ENCODE results near the gene KRT85.
A peak's percentile ranks its signal among the peaks of the same experiment; 100 is the strongest.

KRT85 gene

DNA sequence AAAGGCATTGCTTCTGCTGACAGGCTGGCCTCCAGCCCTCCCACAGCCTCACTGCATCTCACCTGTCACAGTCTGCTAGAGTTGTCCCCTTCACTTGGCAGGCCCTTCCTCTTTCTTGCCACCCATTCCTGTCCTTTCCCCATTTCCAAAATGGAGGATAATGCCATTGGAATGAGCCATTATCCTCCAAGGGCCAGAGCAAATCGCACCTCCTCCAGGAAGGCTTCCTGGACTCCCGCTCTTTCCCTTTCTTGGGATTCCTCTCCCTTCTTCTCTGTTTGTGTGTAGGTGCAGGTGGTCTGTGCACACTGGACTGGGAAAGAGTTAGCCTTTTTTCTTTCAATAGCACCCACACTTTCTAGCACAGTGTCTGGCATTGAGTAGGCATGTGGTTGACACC lies 35.1 kb upstream of the KRT85 start:
- ChIA-PET POLR2A (no interaction called here), CTCF (interaction anchor here (1.1 kb wide), 1 partner anchor 10 kb away, joined by 3 read pairs; no protein-coding TSS in a partner anchor)
- Histone ChIP-seq H3K27ac (ENCODE audit: insufficient read depth in 1 of 2, low read depth in 1 of 2, low read length in 2 of 2, poor library complexity in 1 of 2, severe bottlenecking in 2 of 2) (no peak overlapping the region), H3K9me3 (ENCODE audit: control extremely low read depth in 1 of 5, control insufficient read depth in 4 of 5, insufficient read depth in 2 of 5, low read depth in 1 of 5, low read length in 4 of 5) (no peaks in the 10 kb centered on the region), H3K4me1 (ENCODE audit: control extremely low read depth in 1 of 4, control insufficient read depth in 4 of 4, insufficient read depth in 4 of 4, low read length in 3 of 4) (no peaks in the 10 kb centered on the region), H3K36me3 (ENCODE audit: control insufficient read depth in 4 of 4, insufficient read depth in 4 of 4, low read length in 3 of 4) (no peaks in the 10 kb centered on the region), H3K4me3 (ENCODE audit: control insufficient read depth in 1 of 7, extremely low read depth in 1 of 7, insufficient read depth in 4 of 7, low read depth in 2 of 7, low read length in 6 of 7) (no peak overlapping the region), H3K27me3 (replicated peaks in 2 of 5; ENCODE audit: control insufficient read depth in 4 of 5, insufficient read depth in 5 of 5, low read length in 4 of 5) (peaks cover 0 to 14% (median 0%) of the 10 kb centered on the region in 5 experiments)
- WGBS (ENCODE audit: insufficient coverage), result no CpG with 5 or more reads among the region's 2 CpGs
- no peak for DNase-seq

DNA sequence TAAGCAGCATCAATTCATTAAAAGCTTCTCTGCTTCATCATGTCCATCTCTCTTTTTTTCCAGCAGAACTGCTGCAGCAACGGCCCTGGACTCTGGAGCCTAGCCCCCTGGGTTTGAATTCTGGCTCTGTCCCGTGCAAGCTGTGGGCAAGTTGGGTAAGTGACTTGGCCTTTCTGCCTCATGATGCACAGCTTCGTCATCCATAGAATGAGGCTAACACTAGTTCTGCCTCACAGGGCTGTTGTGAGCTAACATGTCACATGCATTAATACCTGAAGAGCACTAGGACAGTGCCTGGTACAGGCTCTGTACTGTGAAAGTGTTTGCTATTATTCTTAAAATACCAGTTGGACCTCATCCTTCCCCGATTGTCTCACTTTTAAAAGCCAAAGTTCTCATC lies 34.6 kb upstream of the KRT85 start:
- CTCF ChIA-PET, result no interaction called here
- DNase-seq, result no peak

DNA sequence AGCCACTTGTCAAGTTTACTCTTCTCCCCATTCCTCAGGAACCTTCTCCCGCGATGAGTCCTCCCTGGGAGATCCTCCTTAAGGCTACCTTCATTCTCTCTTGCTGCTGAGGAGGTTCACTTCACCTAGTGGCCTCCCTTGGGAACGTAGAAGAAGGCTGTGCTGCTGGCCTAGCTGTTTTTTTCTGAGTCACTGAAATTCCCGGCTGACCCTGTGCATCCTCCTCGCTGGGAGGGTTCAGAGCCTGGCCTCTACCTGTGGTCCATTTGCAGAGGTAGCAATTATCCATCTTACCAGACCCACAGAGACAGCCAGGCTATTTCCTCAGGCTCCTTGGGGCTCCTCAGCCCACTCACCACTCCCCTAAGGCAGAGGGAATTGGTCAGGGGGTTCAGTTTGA lies 34.2 kb upstream of the KRT85 start:
- Histone ChIP-seq H3K27me3 (replicated peaks in 2 of 5; ENCODE audit: control insufficient read depth in 4 of 5, insufficient read depth in 5 of 5, low read length in 4 of 5) (peaks cover 0 to 14% (median 3%) of the 10 kb centered on the region in 5 experiments), H3K9me3 (ENCODE audit: control extremely low read depth in 1 of 5, control insufficient read depth in 4 of 5, insufficient read depth in 2 of 5, low read depth in 1 of 5, low read length in 4 of 5) (no peaks in the 10 kb centered on the region), H3K36me3 (ENCODE audit: control insufficient read depth in 4 of 4, insufficient read depth in 4 of 4, low read length in 3 of 4) (no peaks in the 10 kb centered on the region), H3K4me3 (ENCODE audit: control insufficient read depth in 1 of 7, extremely low read depth in 1 of 7, insufficient read depth in 4 of 7, low read depth in 2 of 7, low read length in 6 of 7) (no peak overlapping the region), H3K27ac (ENCODE audit: insufficient read depth in 1 of 2, low read depth in 1 of 2, low read length in 2 of 2, poor library complexity in 1 of 2, severe bottlenecking in 2 of 2) (no peak overlapping the region), H3K4me1 (ENCODE audit: control extremely low read depth in 1 of 4, control insufficient read depth in 4 of 4, insufficient read depth in 4 of 4, low read length in 3 of 4) (no peaks in the 10 kb centered on the region)
- ChIA-PET POLR2A (no interaction called here), CTCF (interaction anchor here (0.8 kb wide), 1 partner anchor 12 kb away, joined by 3 read pairs; no protein-coding TSS in a partner anchor)
- DNase-seq, result no peak
- 95% methylated on average over 5 of the region's 5 CpGs for WGBS (ENCODE audit: insufficient coverage)

More for the DNA sequence above, 34.6 kb upstream of the KRT85 start:
- no peaks in the 10 kb centered on the region for H3K36me3 ChIP-seq (ENCODE audit: control insufficient read depth in 4 of 4, insufficient read depth in 4 of 4, low read length in 3 of 4)
- no peaks in the 10 kb centered on the region for H3K4me1 ChIP-seq (ENCODE audit: control extremely low read depth in 1 of 4, control insufficient read depth in 4 of 4, insufficient read depth in 4 of 4, low read length in 3 of 4)
- no peaks in the 10 kb centered on the region for H3K9me3 ChIP-seq (ENCODE audit: control extremely low read depth in 1 of 5, control insufficient read depth in 4 of 5, insufficient read depth in 2 of 5, low read depth in 1 of 5, low read length in 4 of 5)
- H3K27ac ChIP-seq (ENCODE audit: insufficient read depth in 1 of 2, low read depth in 1 of 2, low read length in 2 of 2, poor library complexity in 1 of 2, severe bottlenecking in 2 of 2), result no peak overlapping the region
- POLR2A ChIA-PET, result no interaction called here
- no peak overlapping the region for H3K4me3 ChIP-seq (ENCODE audit: control insufficient read depth in 1 of 7, extremely low read depth in 1 of 7, insufficient read depth in 4 of 7, low read depth in 2 of 7, low read length in 6 of 7)
- peaks cover 0 to 14% (median 3%) of the 10 kb centered on the region in 5 experiments for H3K27me3 ChIP-seq (replicated peaks in 2 of 5; ENCODE audit: control insufficient read depth in 4 of 5, insufficient read depth in 5 of 5, low read length in 4 of 5)
- WGBS (ENCODE audit: insufficient coverage), result 94% methylated on average over 4 of the region's 4 CpGs

DNA sequence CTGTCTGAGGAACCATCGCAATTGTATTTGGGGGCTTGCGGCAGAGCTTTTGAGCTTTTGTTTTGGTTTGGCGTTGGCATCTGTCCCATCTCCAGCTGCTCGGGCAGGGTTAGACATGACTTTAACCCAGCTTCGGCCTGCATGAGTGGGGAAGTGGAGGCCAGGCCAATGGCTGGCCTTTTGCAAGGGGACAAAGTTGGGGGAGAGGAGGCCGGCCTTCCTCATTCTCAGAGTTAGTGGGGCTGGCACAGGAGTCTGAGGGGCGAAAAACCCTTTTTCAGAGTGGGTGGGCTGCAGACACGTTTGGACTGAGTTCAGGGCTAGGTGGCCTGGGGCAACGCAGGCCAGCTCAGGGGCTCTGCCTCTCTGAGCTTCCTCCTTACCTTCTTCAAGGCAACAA lies 33.6 kb upstream of the KRT85 start:
- WGBS (ENCODE audit: insufficient coverage), result 99% methylated on average over 8 of the region's 9 CpGs
- H3K4me3 ChIP-seq (ENCODE audit: control insufficient read depth in 1 of 7, extremely low read depth in 1 of 7, insufficient read depth in 4 of 7, low read depth in 2 of 7, low read length in 6 of 7), result no peak overlapping the region
- DNase-seq, result no peak
- CTCF ChIA-PET, result interaction anchor here (0.8 kb wide), 1 partner anchor 12 kb away, joined by 3 read pairs; no protein-coding TSS in a partner anchor
- POLR2A ChIA-PET, result no interaction called here
- no peaks in the 10 kb centered on the region for H3K4me1 ChIP-seq (ENCODE audit: control extremely low read depth in 1 of 4, control insufficient read depth in 4 of 4, insufficient read depth in 4 of 4, low read length in 3 of 4)
- H3K27ac ChIP-seq (ENCODE audit: insufficient read depth in 1 of 2, low read depth in 1 of 2, low read length in 2 of 2, poor library complexity in 1 of 2, severe bottlenecking in 2 of 2), result no peak overlapping the region
- H3K27me3 ChIP-seq (replicated peaks in 2 of 5; ENCODE audit: control insufficient read depth in 4 of 5, insufficient read depth in 5 of 5, low read length in 4 of 5), result peaks cover 0 to 14% (median 3%) of the 10 kb centered on the region in 5 experiments
- H3K9me3 ChIP-seq (ENCODE audit: control extremely low read depth in 1 of 5, control insufficient read depth in 4 of 5, insufficient read depth in 2 of 5, low read depth in 1 of 5, low read length in 4 of 5), result no peaks in the 10 kb centered on the region
- H3K36me3 ChIP-seq (ENCODE audit: control insufficient read depth in 4 of 4, insufficient read depth in 4 of 4, low read length in 3 of 4), result no peaks in the 10 kb centered on the region

DNA sequence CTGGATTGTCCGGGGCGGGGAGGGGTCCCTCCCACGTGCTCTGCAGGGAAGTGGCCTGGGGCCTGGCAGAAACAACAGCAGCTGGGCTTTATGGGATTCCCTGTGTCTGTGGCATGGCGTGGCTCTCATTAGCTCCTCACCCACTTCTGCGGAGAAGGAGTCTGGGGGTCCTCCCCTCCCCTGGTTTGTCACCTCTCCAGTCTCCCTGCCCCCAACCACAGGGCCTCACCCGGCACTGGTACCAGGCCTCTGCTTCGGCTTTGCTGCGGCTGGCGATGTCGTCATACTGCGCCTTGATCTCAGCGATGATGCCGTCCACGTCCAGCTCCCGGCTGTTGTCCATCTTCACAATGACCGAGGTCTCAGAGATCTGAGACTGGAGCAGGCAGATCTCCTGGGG lies 32.5 kb upstream of the KRT85 start:
- POLR2A ChIA-PET, result no interaction called here
- H3K27ac ChIP-seq (ENCODE audit: insufficient read depth in 1 of 2, low read depth in 1 of 2, low read length in 2 of 2, poor library complexity in 1 of 2, severe bottlenecking in 2 of 2), result no peak overlapping the region
- peaks cover 0 to 11% (median 3%) of the 10 kb centered on the region in 5 experiments for H3K27me3 ChIP-seq (replicated peaks in 2 of 5; ENCODE audit: control insufficient read depth in 4 of 5, insufficient read depth in 5 of 5, low read length in 4 of 5)
- H3K36me3 ChIP-seq (ENCODE audit: control insufficient read depth in 4 of 4, insufficient read depth in 4 of 4, low read length in 3 of 4), result no peaks in the 10 kb centered on the region
- no peak for DNase-seq
- over 99% methylated on average over 16 of the region's 16 CpGs for WGBS (ENCODE audit: insufficient coverage)
- H3K4me3 ChIP-seq (ENCODE audit: control insufficient read depth in 1 of 7, extremely low read depth in 1 of 7, insufficient read depth in 4 of 7, low read depth in 2 of 7, low read length in 6 of 7), result no peak overlapping the region
- CTCF ChIA-PET, result interaction anchor here (1.3 to 1.7 kb wide), 2 partner anchors 471 to 480 kb away, joined by 3 to 4 read pairs; no protein-coding TSS in a partner anchor
- no peaks in the 10 kb centered on the region for H3K4me1 ChIP-seq (ENCODE audit: control extremely low read depth in 1 of 4, control insufficient read depth in 4 of 4, insufficient read depth in 4 of 4, low read length in 3 of 4)
- no peaks in the 10 kb centered on the region for H3K9me3 ChIP-seq (ENCODE audit: control extremely low read depth in 1 of 5, control insufficient read depth in 4 of 5, insufficient read depth in 2 of 5, low read depth in 1 of 5, low read length in 4 of 5)

DNA sequence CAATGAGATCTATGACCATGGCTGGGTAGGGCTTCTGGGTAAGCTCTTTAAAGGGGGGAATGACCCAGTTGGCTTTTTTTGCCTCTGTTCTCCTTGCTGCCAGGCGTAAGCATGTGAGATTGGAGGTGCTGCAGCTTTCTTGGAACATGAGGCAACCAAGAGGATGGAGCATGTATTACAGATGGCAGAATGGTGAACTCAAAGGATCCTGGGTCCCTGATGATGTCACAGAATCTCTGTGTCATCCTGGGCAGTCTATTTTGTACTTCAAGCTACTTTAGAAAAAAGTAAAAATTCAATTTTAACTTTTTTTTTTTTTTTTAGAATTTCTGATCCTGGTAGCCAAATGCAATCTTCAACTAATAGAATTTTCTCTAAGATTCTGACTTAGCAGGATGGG lies 30.9 kb upstream of the KRT85 start:
- peak in 2 of 3 donors; percentile 13 to 27 for DNase-seq
- no peaks in the 10 kb centered on the region for H3K9me3 ChIP-seq (ENCODE audit: control extremely low read depth in 1 of 5, control insufficient read depth in 4 of 5, insufficient read depth in 2 of 5, low read depth in 1 of 5, low read length in 4 of 5)
- H3K4me3 ChIP-seq (ENCODE audit: control insufficient read depth in 1 of 7, extremely low read depth in 1 of 7, insufficient read depth in 4 of 7, low read depth in 2 of 7, low read length in 6 of 7), result no peak overlapping the region
- H3K27ac ChIP-seq (ENCODE audit: insufficient read depth in 1 of 2, low read depth in 1 of 2, low read length in 2 of 2, poor library complexity in 1 of 2, severe bottlenecking in 2 of 2), result no peak overlapping the region
- peaks cover 0 to 6% (median 3%) of the 10 kb centered on the region in 5 experiments for H3K27me3 ChIP-seq (replicated peaks in 2 of 5; ENCODE audit: control insufficient read depth in 4 of 5, insufficient read depth in 5 of 5, low read length in 4 of 5)
- H3K36me3 ChIP-seq (ENCODE audit: control insufficient read depth in 4 of 4, insufficient read depth in 4 of 4, low read length in 3 of 4), result no peaks in the 10 kb centered on the region
- ChIA-PET POLR2A (no interaction called here), CTCF (interaction anchor here (0.6 to 2.1 kb wide), 4 partner anchors 8 to 484 kb away, joined by 3 to 9 read pairs (median 4); partner anchors contain the start of gene KRT82)
- H3K4me1 ChIP-seq (ENCODE audit: control extremely low read depth in 1 of 4, control insufficient read depth in 4 of 4, insufficient read depth in 4 of 4, low read length in 3 of 4), result no peaks in the 10 kb centered on the region
- WGBS (ENCODE audit: insufficient coverage), result 100% methylated on average over 1 of the region's 1 CpG

DNA sequence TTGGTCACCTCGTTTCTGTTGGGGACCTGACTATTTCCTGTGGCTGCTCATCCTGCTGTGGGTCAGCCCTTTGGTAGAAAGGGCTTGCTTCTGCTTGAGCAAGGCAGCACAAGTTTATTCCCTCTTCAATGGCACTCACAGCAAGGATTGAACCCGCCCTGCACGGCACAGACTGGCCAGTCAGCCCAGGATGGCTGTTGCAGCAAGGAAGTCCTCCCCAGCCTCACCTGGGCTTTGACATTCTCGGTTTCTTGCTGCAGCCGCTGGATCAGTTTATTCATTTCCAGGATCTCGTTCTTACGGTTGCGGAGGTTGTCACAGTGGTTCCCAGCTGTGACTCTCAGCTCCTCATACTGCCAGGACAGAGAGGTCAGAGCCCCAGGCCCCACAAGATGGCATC lies 29.4 kb upstream of the KRT85 start:
- ChIA-PET POLR2A (no interaction called here), CTCF (interaction anchor here (1.1 to 3.6 kb wide), 4 partner anchors 9 to 483 kb away, joined by 3 to 16 read pairs (median 6); partner anchors contain the start of genes KRT82 and KRT84)
- Histone ChIP-seq H3K27ac (ENCODE audit: insufficient read depth in 1 of 2, low read depth in 1 of 2, low read length in 2 of 2, poor library complexity in 1 of 2, severe bottlenecking in 2 of 2) (no peak overlapping the region), H3K27me3 (replicated peaks in 2 of 5; ENCODE audit: control insufficient read depth in 4 of 5, insufficient read depth in 5 of 5, low read length in 4 of 5) (peaks cover 0 to 5% (median 3%) of the 10 kb centered on the region in 5 experiments), H3K36me3 (ENCODE audit: control insufficient read depth in 4 of 4, insufficient read depth in 4 of 4, low read length in 3 of 4) (no peaks in the 10 kb centered on the region), H3K4me3 (ENCODE audit: control insufficient read depth in 1 of 7, extremely low read depth in 1 of 7, insufficient read depth in 4 of 7, low read depth in 2 of 7, low read length in 6 of 7) (no peak overlapping the region), H3K9me3 (ENCODE audit: control extremely low read depth in 1 of 5, control insufficient read depth in 4 of 5, insufficient read depth in 2 of 5, low read depth in 1 of 5, low read length in 4 of 5) (no peaks in the 10 kb centered on the region), H3K4me1 (ENCODE audit: control extremely low read depth in 1 of 4, control insufficient read depth in 4 of 4, insufficient read depth in 4 of 4, low read length in 3 of 4) (no peaks in the 10 kb centered on the region)
- WGBS (ENCODE audit: insufficient coverage), result 91% methylated on average over 8 of the region's 8 CpGs
- DNase-seq, result no peak

Measured in common myeloid progenitor, CD34-positive (primary cell).